ENCODE results near the gene IL18RAP. TPM values are rescaled to one million over a fixed set of nuclear protein-coding genes. Genes with fewer than 3 reads are reported as not detected.

The IL18RAP gene
- total RNA-seq, 1 experiment from 2014 or later: not detected

DNA sequence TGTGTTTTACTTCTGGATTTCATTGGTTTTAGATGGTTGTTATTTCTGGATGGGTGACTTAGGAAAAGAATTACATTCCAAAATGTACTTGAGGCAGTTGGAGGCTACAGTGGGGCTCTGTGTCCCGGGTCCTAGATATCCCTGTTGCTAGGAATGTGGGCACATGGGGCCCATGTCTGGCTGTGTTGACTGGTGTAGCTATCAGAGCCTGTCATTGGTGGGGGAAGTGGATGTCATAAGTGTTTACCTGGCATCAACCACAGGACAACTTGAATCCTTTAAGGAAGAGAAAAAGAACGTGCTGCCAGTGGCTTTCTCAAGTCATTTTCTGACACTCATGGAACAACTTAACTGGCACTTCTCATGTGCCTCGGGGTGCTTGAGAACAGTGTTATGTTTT, 37.0 kb upstream of the IL18RAP start:
- H3K27ac Mint-ChIP-seq: no peak overlapping the region
- DNase-seq (ENCODE audit: low spot score) (no peak), ATAC-seq (no peak)
- CTCF ChIA-PET: no interaction called here
- no peak overlapping the region for H3K4me3 Mint-ChIP-seq
- no peaks in the 10 kb centered on the region for H3K27me3 Mint-ChIP-seq (ENCODE audit: low read depth)
- peaks cover 53% of the 10 kb centered on the region for H3K9me3 Mint-ChIP-seq
- H3K36me3 Mint-ChIP-seq: peaks cover 33% of the 10 kb centered on the region
- TF ChIP-seq SMAD4 (CRISPR knock-in tag; IDR thresholded peaks at IDR 0.05) (no peak), ELF4 (CRISPR knock-in tag; IDR thresholded peaks at IDR 0.05; ENCODE audit: low read depth) (no peak), ZNF396 (CRISPR knock-in tag; IDR thresholded peaks at IDR 0.05; ENCODE audit: borderline replicate concordance) (no peak), TP53 (CRISPR knock-in tag; IDR thresholded peaks at IDR 0.05) (no peak), SMAD3 (CRISPR knock-in tag; IDR thresholded peaks at IDR 0.05; ENCODE audit: borderline replicate concordance) (no peak), MXD4 (CRISPR knock-in tag; IDR thresholded peaks at IDR 0.05; ENCODE audit: borderline replicate concordance) (no peak), ZNF317 (CRISPR knock-in tag; IDR thresholded peaks at IDR 0.05; ENCODE audit: borderline replicate concordance, low read depth) (no peak), CREM (CRISPR knock-in tag; IDR thresholded peaks at IDR 0.05) (no peak), NFATC4 (CRISPR knock-in tag; IDR thresholded peaks at IDR 0.05) (no peak), NR3C1 (CRISPR knock-in tag; conservative IDR thresholded peaks at IDR 0.05; ENCODE audit: low read depth) (no peak), NFE2L1 (CRISPR knock-in tag; IDR thresholded peaks at IDR 0.05) (no peak), CBFB (CRISPR knock-in tag; IDR thresholded peaks at IDR 0.05; ENCODE audit: low read depth) (no peak), SP1 (CRISPR knock-in tag; conservative IDR thresholded peaks at IDR 0.05) (no peak), PRRX2 (CRISPR knock-in tag; IDR thresholded peaks at IDR 0.05) (no peak)
- TF ChIP-seq, protein P1, sequence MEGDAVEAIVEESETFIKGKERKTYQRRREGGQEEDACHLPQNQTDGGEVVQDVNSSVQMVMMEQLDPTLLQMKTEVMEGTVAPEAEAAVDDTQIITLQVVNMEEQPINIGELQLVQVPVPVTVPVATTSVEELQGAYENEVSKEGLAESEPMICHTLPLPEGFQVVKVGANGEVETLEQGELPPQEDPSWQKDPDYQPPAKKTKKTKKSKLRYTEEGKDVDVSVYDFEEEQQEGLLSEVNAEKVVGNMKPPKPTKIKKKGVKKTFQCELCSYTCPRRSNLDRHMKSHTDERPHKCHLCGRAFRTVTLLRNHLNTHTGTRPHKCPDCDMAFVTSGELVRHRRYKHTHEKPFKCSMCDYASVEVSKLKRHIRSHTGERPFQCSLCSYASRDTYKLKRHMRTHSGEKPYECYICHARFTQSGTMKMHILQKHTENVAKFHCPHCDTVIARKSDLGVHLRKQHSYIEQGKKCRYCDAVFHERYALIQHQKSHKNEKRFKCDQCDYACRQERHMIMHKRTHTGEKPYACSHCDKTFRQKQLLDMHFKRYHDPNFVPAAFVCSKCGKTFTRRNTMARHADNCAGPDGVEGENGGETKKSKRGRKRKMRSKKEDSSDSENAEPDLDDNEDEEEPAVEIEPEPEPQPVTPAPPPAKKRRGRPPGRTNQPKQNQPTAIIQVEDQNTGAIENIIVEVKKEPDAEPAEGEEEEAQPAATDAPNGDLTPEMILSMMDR (IDR thresholded peaks at IDR 0.05): no peak
- TF ChIP-seq, protein P2, sequence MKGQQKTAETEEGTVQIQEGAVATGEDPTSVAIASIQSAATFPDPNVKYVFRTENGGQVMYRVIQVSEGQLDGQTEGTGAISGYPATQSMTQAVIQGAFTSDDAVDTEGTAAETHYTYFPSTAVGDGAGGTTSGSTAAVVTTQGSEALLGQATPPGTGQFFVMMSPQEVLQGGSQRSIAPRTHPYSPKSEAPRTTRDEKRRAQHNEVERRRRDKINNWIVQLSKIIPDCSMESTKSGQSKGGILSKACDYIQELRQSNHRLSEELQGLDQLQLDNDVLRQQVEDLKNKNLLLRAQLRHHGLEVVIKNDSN (CRISPR knock-in tag; IDR thresholded peaks at IDR 0.05): no peak
- TF ChIP-seq, protein P3, sequence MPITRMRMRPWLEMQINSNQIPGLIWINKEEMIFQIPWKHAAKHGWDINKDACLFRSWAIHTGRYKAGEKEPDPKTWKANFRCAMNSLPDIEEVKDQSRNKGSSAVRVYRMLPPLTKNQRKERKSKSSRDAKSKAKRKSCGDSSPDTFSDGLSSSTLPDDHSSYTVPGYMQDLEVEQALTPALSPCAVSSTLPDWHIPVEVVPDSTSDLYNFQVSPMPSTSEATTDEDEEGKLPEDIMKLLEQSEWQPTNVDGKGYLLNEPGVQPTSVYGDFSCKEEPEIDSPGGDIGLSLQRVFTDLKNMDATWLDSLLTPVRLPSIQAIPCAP (CRISPR knock-in tag; IDR thresholded peaks at IDR 0.05): no peak
- TF ChIP-seq, protein P4, sequence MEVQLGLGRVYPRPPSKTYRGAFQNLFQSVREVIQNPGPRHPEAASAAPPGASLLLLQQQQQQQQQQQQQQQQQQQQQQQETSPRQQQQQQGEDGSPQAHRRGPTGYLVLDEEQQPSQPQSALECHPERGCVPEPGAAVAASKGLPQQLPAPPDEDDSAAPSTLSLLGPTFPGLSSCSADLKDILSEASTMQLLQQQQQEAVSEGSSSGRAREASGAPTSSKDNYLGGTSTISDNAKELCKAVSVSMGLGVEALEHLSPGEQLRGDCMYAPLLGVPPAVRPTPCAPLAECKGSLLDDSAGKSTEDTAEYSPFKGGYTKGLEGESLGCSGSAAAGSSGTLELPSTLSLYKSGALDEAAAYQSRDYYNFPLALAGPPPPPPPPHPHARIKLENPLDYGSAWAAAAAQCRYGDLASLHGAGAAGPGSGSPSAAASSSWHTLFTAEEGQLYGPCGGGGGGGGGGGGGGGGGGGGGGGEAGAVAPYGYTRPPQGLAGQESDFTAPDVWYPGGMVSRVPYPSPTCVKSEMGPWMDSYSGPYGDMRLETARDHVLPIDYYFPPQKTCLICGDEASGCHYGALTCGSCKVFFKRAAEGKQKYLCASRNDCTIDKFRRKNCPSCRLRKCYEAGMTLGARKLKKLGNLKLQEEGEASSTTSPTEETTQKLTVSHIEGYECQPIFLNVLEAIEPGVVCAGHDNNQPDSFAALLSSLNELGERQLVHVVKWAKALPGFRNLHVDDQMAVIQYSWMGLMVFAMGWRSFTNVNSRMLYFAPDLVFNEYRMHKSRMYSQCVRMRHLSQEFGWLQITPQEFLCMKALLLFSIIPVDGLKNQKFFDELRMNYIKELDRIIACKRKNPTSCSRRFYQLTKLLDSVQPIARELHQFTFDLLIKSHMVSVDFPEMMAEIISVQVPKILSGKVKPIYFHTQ (CRISPR knock-in tag; IDR thresholded peaks at IDR 0.05): no peak
- TF ChIP-seq, protein P5, sequence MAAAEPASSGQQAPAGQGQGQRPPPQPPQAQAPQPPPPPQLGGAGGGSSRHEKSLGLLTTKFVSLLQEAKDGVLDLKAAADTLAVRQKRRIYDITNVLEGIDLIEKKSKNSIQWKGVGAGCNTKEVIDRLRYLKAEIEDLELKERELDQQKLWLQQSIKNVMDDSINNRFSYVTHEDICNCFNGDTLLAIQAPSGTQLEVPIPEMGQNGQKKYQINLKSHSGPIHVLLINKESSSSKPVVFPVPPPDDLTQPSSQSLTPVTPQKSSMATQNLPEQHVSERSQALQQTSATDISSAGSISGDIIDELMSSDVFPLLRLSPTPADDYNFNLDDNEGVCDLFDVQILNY (CRISPR knock-in tag; IDR thresholded peaks at IDR 0.05): no peak
- H3K4me1 Mint-ChIP-seq: no peaks in the 10 kb centered on the region
- POLR2A ChIA-PET: no interaction called here

DNA sequence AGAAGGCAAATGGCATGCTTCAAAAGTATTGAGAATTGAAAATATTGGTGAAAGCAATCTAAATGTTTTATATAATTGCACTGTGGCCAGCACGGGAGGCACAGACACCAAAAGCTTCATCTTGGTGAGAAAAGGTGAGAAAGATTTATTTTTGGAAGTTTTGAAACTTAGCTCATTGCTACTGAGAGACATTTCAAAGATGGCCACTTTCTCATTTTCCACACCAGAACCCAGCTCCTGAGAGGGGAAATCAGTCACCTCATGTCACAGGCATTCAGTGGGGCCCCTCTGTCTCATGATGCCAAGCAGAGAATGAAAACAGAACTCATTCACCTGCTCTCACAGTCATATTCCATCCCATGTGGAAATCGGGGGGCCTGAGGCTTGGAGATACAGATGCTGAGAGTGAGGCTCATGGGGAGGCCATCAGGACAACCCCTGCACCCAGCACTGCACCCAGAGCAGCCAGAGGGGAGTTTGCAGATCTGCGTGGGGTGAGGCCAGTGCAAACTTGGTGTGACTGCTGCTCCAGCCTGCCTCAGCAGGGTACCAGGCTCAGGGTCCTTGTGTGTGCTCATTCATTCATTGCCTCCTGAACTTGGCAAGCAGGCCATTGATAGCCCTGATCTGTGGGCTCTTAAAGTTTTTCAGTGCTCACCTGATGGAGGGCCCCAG, 36.0 kb upstream of the IL18RAP start:
- no peaks in the 10 kb centered on the region for H3K4me1 Mint-ChIP-seq
- CTCF ChIA-PET: no interaction called here
- ATAC-seq: no peak
- TF ChIP-seq, protein P6, sequence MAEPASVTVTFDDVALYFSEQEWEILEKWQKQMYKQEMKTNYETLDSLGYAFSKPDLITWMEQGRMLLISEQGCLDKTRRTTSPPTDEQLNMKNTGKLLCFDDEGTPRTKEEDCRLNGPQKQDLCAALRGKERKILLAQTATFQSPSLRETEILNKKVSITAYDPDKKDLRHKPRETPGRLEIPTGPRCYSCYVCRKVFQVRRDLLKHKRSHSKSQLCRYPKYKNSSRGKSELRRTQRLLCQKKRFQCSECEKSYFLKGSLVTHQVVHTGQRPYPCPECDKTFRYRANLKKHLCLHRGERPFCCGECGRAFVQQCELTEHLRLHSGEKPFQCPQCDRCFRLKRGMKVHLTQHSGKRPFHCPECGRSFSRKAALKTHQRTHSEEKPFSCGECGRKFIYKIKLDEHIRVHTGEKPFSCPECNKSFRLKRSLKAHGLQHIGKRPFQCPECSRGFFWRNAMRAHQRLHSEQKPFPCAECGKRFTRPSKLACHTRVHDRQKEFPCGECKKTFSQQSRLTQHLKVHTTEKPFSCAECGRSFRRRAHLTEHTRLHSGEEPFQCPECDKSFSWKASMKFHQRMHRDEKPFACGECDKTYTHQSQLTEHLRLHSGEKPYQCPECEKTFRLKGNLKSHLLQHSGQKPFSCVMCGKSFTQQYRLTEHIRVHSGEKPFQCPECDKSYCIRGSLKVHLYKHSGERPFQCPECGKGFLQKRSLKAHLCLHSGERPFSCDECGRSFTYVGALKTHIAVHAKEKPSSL (CRISPR knock-in tag; conservative IDR thresholded peaks at IDR 0.05): no peak
- TF ChIP-seq GRHL2 (CRISPR knock-in tag; IDR thresholded peaks at IDR 0.05; ENCODE audit: insufficient replicate concordance, severe bottlenecking): no peak
- TF ChIP-seq, protein P7, sequence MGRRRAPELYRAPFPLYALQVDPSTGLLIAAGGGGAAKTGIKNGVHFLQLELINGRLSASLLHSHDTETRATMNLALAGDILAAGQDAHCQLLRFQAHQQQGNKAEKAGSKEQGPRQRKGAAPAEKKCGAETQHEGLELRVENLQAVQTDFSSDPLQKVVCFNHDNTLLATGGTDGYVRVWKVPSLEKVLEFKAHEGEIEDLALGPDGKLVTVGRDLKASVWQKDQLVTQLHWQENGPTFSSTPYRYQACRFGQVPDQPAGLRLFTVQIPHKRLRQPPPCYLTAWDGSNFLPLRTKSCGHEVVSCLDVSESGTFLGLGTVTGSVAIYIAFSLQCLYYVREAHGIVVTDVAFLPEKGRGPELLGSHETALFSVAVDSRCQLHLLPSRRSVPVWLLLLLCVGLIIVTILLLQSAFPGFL (CRISPR knock-in tag; IDR thresholded peaks at IDR 0.05; ENCODE audit: borderline replicate concordance): no peak
- no peak for TF ChIP-seq ZNF263 (CRISPR knock-in tag; IDR thresholded peaks at IDR 0.05; ENCODE audit: low read depth)
- no peak for TF ChIP-seq JAZF1 (CRISPR knock-in tag; IDR thresholded peaks at IDR 0.05)
- TF ChIP-seq SMAD4 (CRISPR knock-in tag; IDR thresholded peaks at IDR 0.05): no peak
- TF ChIP-seq NR2C2 (CRISPR knock-in tag; IDR thresholded peaks at IDR 0.05): no peak
- no peak for TF ChIP-seq ZNF416 (CRISPR knock-in tag; IDR thresholded peaks at IDR 0.05)

More for the DNA sequence above, 36.0 kb upstream of the IL18RAP start:
- POLR2A ChIA-PET: no interaction called here
- Mint-ChIP-seq H3K27ac (no peak overlapping the region), H3K36me3 (peaks cover 29% of the 10 kb centered on the region), H3K4me3 (no peak overlapping the region), H3K9me3 (peaks cover 44% of the 10 kb centered on the region), H3K27me3 (ENCODE audit: low read depth) (no peaks in the 10 kb centered on the region)
- no peak for DNase-seq (ENCODE audit: low spot score)

All from WTC11 (cell line).